B cell (primary cell): ENCODE results near the gene GPATCH3.

ENCODE experiments used
- EZH2 ChIP-seq: IDR thresholded peaks from 2 replicates; pipeline ENCODE4 v1.6.1; 2012; ENCODE audit warnings: borderline replicate concordance, low read depth, mild to moderate bottlenecking, moderate library complexity, low read length; ENCODE audit not compliant: insufficient read depth, poor library complexity, severe bottlenecking
- TF ChIP-seq, protein P1 (sequence below): fragments of 200-600 bp; IDR thresholded peaks from one replicate; pipeline ENCODE4 v1.8.0; 2022; ENCODE audit warnings: antibody characterized with exemption, mild to moderate bottlenecking

DNA sequence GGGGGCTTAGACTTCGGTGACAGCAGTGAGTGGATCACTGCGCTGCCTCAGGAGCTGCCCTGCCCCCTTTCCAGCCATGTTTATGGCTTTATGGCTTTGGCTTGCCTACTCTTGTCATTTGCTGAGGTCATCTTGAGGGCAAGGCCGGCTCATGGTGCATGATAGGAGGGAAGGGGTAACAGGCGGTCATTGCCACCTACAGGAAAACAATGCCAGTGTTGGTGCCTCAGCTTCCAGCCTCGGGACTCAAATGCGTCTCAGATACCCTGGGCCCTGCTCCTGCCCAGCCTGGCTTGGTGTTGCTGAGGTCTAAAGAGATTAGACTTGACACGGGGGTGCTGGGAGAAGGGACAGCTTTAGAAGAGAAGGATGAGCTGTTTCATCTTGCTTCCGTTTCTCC lies 45.5 kb upstream of the GPATCH3 start:
- TF ChIP-seq, protein P1, sequence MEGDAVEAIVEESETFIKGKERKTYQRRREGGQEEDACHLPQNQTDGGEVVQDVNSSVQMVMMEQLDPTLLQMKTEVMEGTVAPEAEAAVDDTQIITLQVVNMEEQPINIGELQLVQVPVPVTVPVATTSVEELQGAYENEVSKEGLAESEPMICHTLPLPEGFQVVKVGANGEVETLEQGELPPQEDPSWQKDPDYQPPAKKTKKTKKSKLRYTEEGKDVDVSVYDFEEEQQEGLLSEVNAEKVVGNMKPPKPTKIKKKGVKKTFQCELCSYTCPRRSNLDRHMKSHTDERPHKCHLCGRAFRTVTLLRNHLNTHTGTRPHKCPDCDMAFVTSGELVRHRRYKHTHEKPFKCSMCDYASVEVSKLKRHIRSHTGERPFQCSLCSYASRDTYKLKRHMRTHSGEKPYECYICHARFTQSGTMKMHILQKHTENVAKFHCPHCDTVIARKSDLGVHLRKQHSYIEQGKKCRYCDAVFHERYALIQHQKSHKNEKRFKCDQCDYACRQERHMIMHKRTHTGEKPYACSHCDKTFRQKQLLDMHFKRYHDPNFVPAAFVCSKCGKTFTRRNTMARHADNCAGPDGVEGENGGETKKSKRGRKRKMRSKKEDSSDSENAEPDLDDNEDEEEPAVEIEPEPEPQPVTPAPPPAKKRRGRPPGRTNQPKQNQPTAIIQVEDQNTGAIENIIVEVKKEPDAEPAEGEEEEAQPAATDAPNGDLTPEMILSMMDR: no peak
- TF ChIP-seq EZH2: no peak
